ENCODE results near the gene LYST. TPM values are rescaled to one million over a fixed set of nuclear protein-coding genes. Genes with fewer than 3 reads are reported as not detected.

Gene LYST
- total and polyA plus RNA-seq, 2 donors (not counting 3 experiments of a cell fraction or from before 2014, with no cell fraction given), result 3.1 to 9.6 TPM

- Histone ChIP-seq H3K27me3 (ENCODE audit: control insufficient read depth in 2 of 2, insufficient read depth in 2 of 2, low read length in 2 of 2) (no peaks in the 10 kb centered on the region), H3K9me1 (replicated peaks; ENCODE audit: control insufficient read depth, extremely low read depth, insufficient read depth, low read length) (no peaks in the 10 kb centered on the region), H3K79me2 (ENCODE audit: control insufficient read depth, insufficient read depth, low read length) (no peaks in the 10 kb centered on the region), H3K36me3 (ENCODE audit: control insufficient read depth in 2 of 2, extremely low read depth in 1 of 2, insufficient read depth in 2 of 2, low read length in 2 of 2) (no peaks in the 10 kb centered on the region), H3K4me2 (ENCODE audit: insufficient read depth, low read length) (no peak overlapping the region), H3K4me1 (ENCODE audit: control insufficient read depth, extremely low read depth, insufficient read depth, low read length) (peaks cover 14% of the 10 kb centered on the region), H3K27ac (ENCODE audit: insufficient read depth, low read depth, low read length) (no peak overlapping the region), H4K20me1 (replicated peaks; ENCODE audit: control insufficient read depth, extremely low read depth, insufficient read depth, low read length) (no peaks in the 10 kb centered on the region), H3K9me3 (replicated peaks; ENCODE audit: control insufficient read depth, insufficient read depth, low read length) (no peaks in the 10 kb centered on the region), H3K9ac (replicated peaks; ENCODE audit: extremely low read depth, insufficient read depth, low read length) (no peak overlapping the region), H3K4me3 (replicated peaks in 1 of 3; ENCODE audit: insufficient read depth in 1 of 3, low read depth in 1 of 3, low read length in 3 of 3) (no peak overlapping the region), H2AFZ (ENCODE audit: low read depth, low read length) (no peak overlapping the region)
- POLR2A ChIA-PET, result no interaction called here
- TF ChIP-seq CTCF (IDR thresholded peaks at IDR 0.05; ENCODE audit: extremely low read depth in 1 of 2, insufficient read depth in 1 of 2, low read depth in 1 of 2, low read length in 2 of 2) (no peak), FOS (IDR thresholded peaks at IDR 0.05; ENCODE audit: borderline replicate concordance, insufficient read depth, low read length) (no peak), POLR2A (IDR thresholded peaks at IDR 0.05; ENCODE audit: low read depth, low read length) (no peak), EZH2 (IDR thresholded peaks at IDR 0.05; ENCODE audit: borderline replicate concordance, low read depth, low read length, severe bottlenecking) (no peak), JUN (IDR thresholded peaks at IDR 0.05; ENCODE audit: borderline replicate concordance, insufficient read depth, insufficient read length, low read depth) (no peak), POLR2AphosphoS5 (IDR thresholded peaks at IDR 0.05; ENCODE audit: insufficient read depth, low read depth, low read length) (no peak), MYC (IDR thresholded peaks at IDR 0.05; ENCODE audit: low read depth, low read length) (no peak), GATA2 (IDR thresholded peaks at IDR 0.05; ENCODE audit: insufficient read depth, insufficient read length, low read depth, low read length) (no peak)
- TF ChIP-seq, protein P1, sequence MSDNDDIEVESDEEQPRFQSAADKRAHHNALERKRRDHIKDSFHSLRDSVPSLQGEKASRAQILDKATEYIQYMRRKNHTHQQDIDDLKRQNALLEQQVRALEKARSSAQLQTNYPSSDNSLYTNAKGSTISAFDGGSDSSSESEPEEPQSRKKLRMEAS (IDR thresholded peaks at IDR 0.05; ENCODE audit: insufficient read depth, insufficient read length), result no peak
- BruUV-seq (replicated peaks), result no TSS peak
- DNase-seq (ENCODE audit: low read depth, low spot score), result no peak
- intact Hi-C loops (cut with micrococcal nuclease) (loop anchor here (5.0 kb wide), 1 partner anchor 83 kb away; no protein-coding TSS in a partner anchor), dilution Hi-C loops (cut with MboI; ENCODE audit: extremely low pct_ligation_motif_present, low sequenced_read_pairs) (no loop called here)
- CTCF ChIA-PET, result interaction anchor here (1.2 kb wide), 2 partner anchors 11 to 32 kb away, joined by 3 read pairs; no protein-coding TSS in a partner anchor
- no peak for FAIRE-seq
Observed at GRCh38 chr1:235735621-235736020, 131.1 kb downstream of the LYST start.
